Cardiac ventricle fibroblast (primary cell): Measurements from ENCODE around the gene PODNL1. TPM values are rescaled to one million over a fixed set of nuclear protein-coding genes. Genes with fewer than 3 reads are reported as not detected.

Experiments
- total RNA-seq: library from RNA; depleted of rRNA; stranded (reverse); fragments of >200 nt; gene quantifications from 2 replicates; pipeline ENCODE4 v1.2.3, GENCODE V29; 2015

The PODNL1 gene
- total RNA-seq = 5.7 and 8.3 TPM in 2 replicates

GRCh38 chr19:13938301-13939064 lies at the start of gene PODNL1:
TSS of gene PODNL1 (minus strand) at chr19:13938417. CDS start at chr19:13938181, 236 bp downstream.

GRCh38 chr19:13952154-13952930 lies 14.1 kb upstream of the PODNL1 start, which contains the start of gene DCAF15:
TSS of gene DCAF15 (plus strand) at chr19:13952509. CDS start at chr19:13952513, 4 bp downstream.

DNA sequence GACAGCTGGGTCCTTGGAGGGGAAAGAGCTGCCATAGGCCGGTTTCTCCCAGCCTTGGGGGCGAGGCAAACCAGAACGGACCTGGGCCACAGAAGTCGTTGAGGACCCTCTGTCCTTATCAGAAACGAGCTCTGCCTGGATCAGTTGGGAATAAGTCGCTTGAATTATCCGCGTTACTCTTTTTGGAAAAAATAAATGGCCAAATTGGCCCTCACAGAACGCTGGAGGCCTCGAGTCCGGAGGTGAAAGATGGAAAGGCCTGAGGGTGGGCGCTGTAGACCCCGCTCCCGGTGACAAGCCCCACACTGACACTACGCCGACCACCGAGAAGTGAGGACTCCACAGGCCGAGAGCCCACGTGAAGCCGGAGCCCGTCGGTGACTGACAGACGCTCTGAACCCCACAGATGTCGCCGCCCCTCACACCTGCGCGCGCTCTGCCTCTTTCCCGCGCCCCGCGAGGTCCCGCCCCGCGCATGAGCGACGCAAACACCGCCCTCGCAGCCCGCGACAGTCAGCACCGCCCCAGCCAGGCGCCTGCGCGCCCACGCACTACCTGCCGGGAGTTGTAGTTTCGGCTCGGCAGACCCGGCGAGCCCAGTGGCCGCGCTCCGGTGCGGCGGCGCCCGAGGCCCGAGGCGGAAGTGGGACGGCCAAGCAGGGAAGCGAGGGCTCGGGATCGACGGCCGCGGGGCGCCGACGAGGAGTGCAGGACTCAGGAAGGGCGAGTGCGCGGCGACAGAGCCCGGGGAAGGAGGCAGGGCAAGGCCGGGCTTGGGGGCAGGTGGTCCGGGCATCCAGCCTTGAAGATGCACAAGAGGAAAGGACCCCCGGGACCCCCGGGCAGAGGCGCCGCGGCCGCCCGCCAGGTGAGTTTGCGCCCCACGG lies 32.3 kb downstream of the PODNL1 start, which contains the start of the genes BRME1 and CC2D1A:
BRME1 (minus strand) TSS at position 484 of the 887 bp plus-strand sequence. CDS start 1,225 bp downstream, outside the sequence.
CC2D1A (plus strand) TSS at position 568 of the 887 bp plus-strand sequence; CDS start at position 809, 241 bp downstream.

Other genes starting within 250 kb of the PODNL1 start
- gene MRI1, start 173.9 kb downstream of the PODNL1 start, total RNA-seq = 26.4 and 27.4 TPM in 2 replicates
- gene C19orf53, start 164.0 kb downstream of the PODNL1 start, total RNA-seq = 223 and 292 TPM in 2 replicates
- gene ZSWIM4, start 143.0 kb downstream of the PODNL1 start, total RNA-seq = 4.2 and 4.9 TPM in 2 replicates
- not detected in 2 replicates for gene NANOS3, start 61.3 kb downstream of the PODNL1 start, total RNA-seq
- gene BRME1, start 32.3 kb downstream of the PODNL1 start, total RNA-seq = 0.19 and 0.20 TPM in 2 replicates
- gene CC2D1A, start 32.2 kb downstream of the PODNL1 start, total RNA-seq = 14.4 and 20.3 TPM in 2 replicates
- gene DCAF15, start 14.1 kb upstream of the PODNL1 start, total RNA-seq = 8.2 and 9.0 TPM in 2 replicates
- gene RFX1, start 67.9 kb upstream of the PODNL1 start, total RNA-seq = 3.9 and 4.5 TPM in 2 replicates
- not detected in 2 replicates for gene RLN3, start 89.7 kb upstream of the PODNL1 start, total RNA-seq
- gene IL27RA, start 93.3 kb upstream of the PODNL1 start, total RNA-seq = 1.9 and 3.2 TPM in 2 replicates
- gene PALM3, start 123.7 kb upstream of the PODNL1 start, total RNA-seq = 0.37 TPM in 1 of 2 replicates, not detected in the other
- 1.4 and 1.8 TPM in 2 replicates for gene MISP3, start 134.4 kb upstream of the PODNL1 start, total RNA-seq
- not detected in 2 replicates for gene C19orf67, start 147.4 kb upstream of the PODNL1 start, total RNA-seq
- gene SAMD1, start 152.3 kb upstream of the PODNL1 start, total RNA-seq = 38.7 and 44.5 TPM in 2 replicates
- 77.6 and 82.4 TPM in 2 replicates for gene PRKACA, start 179.3 kb upstream of the PODNL1 start, total RNA-seq
- 3.7 and 6.3 TPM in 2 replicates for gene ASF1B, start 198.2 kb upstream of the PODNL1 start, total RNA-seq